Head of caudate nucleus (tissue), 42 donors: ENCODE results near the gene ACOT11.

ENCODE experiments used
- DNase-seq, 42 donors: peaks; one replicate each; pipeline versions ENCODE4 v3.0.0 to v3.0.0-alpha.2; 2020 to 2021; ENCODE audit warnings: mixed read lengths in 7 of 42
- intact Hi-C: fragments of 100-400 bp; cut with DNase I; formaldehyde crosslinking; loops from one replicate; pipeline ENCODE4 v1.15.0; 2022

ACOT11 gene

GRCh38 chr1:54658164-54658913, 110.3 kb downstream of the ACOT11 start:
- intact Hi-C loops, result no loop called here
- DNase-seq, result no peak
